NCI-H2081 treated with DMSO at 0.1 percent for 48 hours (cell line): ENCODE results near the gene CCL25.
A peak's percentile ranks its signal among the peaks of the same experiment; 100 is the strongest.
"Not testable (repeated sequence)": the region's sequence is repeated elsewhere in the genome, so short reads cannot be mapped to it uniquely, and the experiment has no call there.

Source experiments
- DNase-seq: peaks from one replicate; lab custom pipeline; 2025; lab: John Stamatoyannopoulos, UW

CCL25 gene

GRCh38 chr19:8052464-8052859 is at the start of gene CCL25:
Gene CCL25 (plus strand): TSS chr19:8052760. CDS start chr19:8053050, 290 bp downstream.
- DNase-seq = no peak

- no peak for DNase-seq
These were observed 48.6 kb upstream of the CCL25 start for GRCh38 chr19:8004001-8004400.

- DNase-seq = no peak
These were observed 47.6 kb upstream of the CCL25 start for GRCh38 chr19:8004723-8005513.

GRCh38 chr19:8005534-8006256 is 46.9 kb upstream of the CCL25 start, which contains the start of gene ELAVL1:
Gene ELAVL1 (minus strand): TSS chr19:8005641. CDS start chr19:7991815, 13,826 bp downstream.
- DNase-seq = peak; percentile 11

- DNase-seq = no peak
These were observed 34.8 kb upstream of the CCL25 start for GRCh38 chr19:8017808-8018207.

GRCh38 chr19:8020681-8021080 is 31.9 kb upstream of the CCL25 start:
- no peak for DNase-seq

- no peak for DNase-seq
These were observed 31.2 kb upstream of the CCL25 start for GRCh38 chr19:8021374-8021773.

- no peak for DNase-seq
These were observed 30.3 kb upstream of the CCL25 start for GRCh38 chr19:8022275-8022674.

- DNase-seq = no peak
These were observed 29.2 kb upstream of the CCL25 start for GRCh38 chr19:8023371-8023770.

GRCh38 chr19:8024256-8024655 is 28.3 kb upstream of the CCL25 start:
- DNase-seq = not testable (repeated sequence)

GRCh38 chr19:8025316-8025715 is 27.2 kb upstream of the CCL25 start:
- DNase-seq = no peak

- no peak for DNase-seq
These were observed 23.5 kb upstream of the CCL25 start for GRCh38 chr19:8028951-8029491.

- no peak for DNase-seq
These were observed 21.6 kb upstream of the CCL25 start for GRCh38 chr19:8030960-8031359.

- DNase-seq = not testable (repeated sequence)
These were observed 19.0 kb upstream of the CCL25 start for GRCh38 chr19:8033287-8034177.

GRCh38 chr19:8034178-8034525 is 18.4 kb upstream of the CCL25 start:
- DNase-seq = no peak

- no peak for DNase-seq
These were observed 16.0 kb upstream of the CCL25 start for GRCh38 chr19:8036434-8037099.

- no peak for DNase-seq
These were observed 13.7 kb upstream of the CCL25 start for GRCh38 chr19:8038815-8039214.

- DNase-seq = no peak
These were observed 13.3 kb upstream of the CCL25 start for GRCh38 chr19:8039231-8039630.

GRCh38 chr19:8041531-8041931 is 11.0 kb upstream of the CCL25 start:
- DNase-seq = no peak

- DNase-seq = no peak
These were observed 9.7 kb upstream of the CCL25 start for GRCh38 chr19:8042900-8043299.

GRCh38 chr19:8044018-8044417 is 8.5 kb upstream of the CCL25 start:
- no peak for DNase-seq
